MCF 10A (cell line): ENCODE data around the gene DOC2B. TPM values are rescaled to one million over a fixed set of nuclear protein-coding genes. Genes with fewer than 3 reads are reported as not detected.

Experiments
- BruUV-seq: library from RNA; stranded (reverse); fragments of 400-500 nt; replicated peaks from 2 replicates; lab custom pipeline; 2021; lab: Mats Ljungman, UMichigan
- CTCF ChIA-PET: fragments of 300-600 bp; sonication (Branson Sonifier 250); formaldehyde crosslinking; extraction: SDS; loops from one replicate; lab custom pipeline; 2021; ENCODE audit warnings: antibody characterized with exemption, inconsistent platforms; lab: Yijun Ruan, JAX
- POLR2A ChIA-PET: fragments of 300-600, 350-650 bp; sonication (Branson Sonifier 250); formaldehyde crosslinking; extraction: SDS; loops from one replicate; lab custom pipeline; 2020; ENCODE audit warnings: antibody characterized with exemption, inconsistent platforms; lab: Yijun Ruan, JAX
- DNase-seq: peaks from one replicate; pipeline ENCODE4 v3.0.0-alpha.2; 2018; ENCODE audit not compliant: unreplicated experiment
- H3K27ac Mint-ChIP-seq: one replicate; pipeline ENCODE4 v1.8.0; 2022; ENCODE audit warnings: mild to moderate bottlenecking, low read depth, mixed read lengths; ENCODE audit not compliant: unreplicated experiment
- H3K27me3 Mint-ChIP-seq: one replicate; pipeline ENCODE4 v1.8.0; 2022; ENCODE audit warnings: mixed read lengths; ENCODE audit not compliant: insufficient read depth, unreplicated experiment
- H3K36me3 Mint-ChIP-seq: one replicate; pipeline ENCODE4 v1.8.0; 2022; ENCODE audit warnings: mild to moderate bottlenecking, moderate library complexity, mixed read lengths; ENCODE audit not compliant: insufficient read depth, unreplicated experiment
- H3K4me1 Mint-ChIP-seq: one replicate; pipeline ENCODE4 v1.8.0; 2022; ENCODE audit warnings: mixed read lengths; ENCODE audit not compliant: insufficient read depth, unreplicated experiment
- H3K4me3 Mint-ChIP-seq: one replicate; pipeline ENCODE4 v1.8.0; 2022; ENCODE audit warnings: mild to moderate bottlenecking, moderate library complexity, mixed read lengths; ENCODE audit not compliant: unreplicated experiment
- H3K9me3 Mint-ChIP-seq: one replicate; pipeline ENCODE4 v1.8.0; 2022; ENCODE audit warnings: mixed read lengths; ENCODE audit not compliant: unreplicated experiment
- CTCF ChIP-seq: fragments of 200-600 bp; IDR thresholded peaks from one replicate; pipeline ENCODE4 v1.8.0; 2022; ENCODE audit warnings: antibody characterized with exemption, mild to moderate bottlenecking; ENCODE audit not compliant: unreplicated experiment
- intact Hi-C: fragments of 100-400 bp; cut with micrococcal nuclease; formaldehyde crosslinking; loops from 2 replicates; pipeline ENCODE4 v1.14.1; 2022
- total RNA-seq: library from RNA; stranded (reverse); gene quantifications from 2 replicates; pipeline ENCODE4 v1.2.3, GENCODE V29; 2022

Gene DOC2B
- total RNA-seq, 1 experiment from 2014 or later: not detected

- BruUV-seq: no TSS peak
- H3K4me1 Mint-ChIP-seq: no peaks in the 10 kb centered on the region
- H3K9me3 Mint-ChIP-seq: no peaks in the 10 kb centered on the region
- CTCF ChIA-PET: interaction anchor here (0.9 to 1.2 kb wide), 2 partner anchors 236 to 550 kb away, joined by 5 to 6 read pairs; no protein-coding TSS in a partner anchor
- no peak for DNase-seq
- no peak for TF ChIP-seq CTCF
- H3K27ac Mint-ChIP-seq: no peak overlapping the region
- H3K27me3 Mint-ChIP-seq: no peaks in the 10 kb centered on the region
- H3K36me3 Mint-ChIP-seq: no peaks in the 10 kb centered on the region
- intact Hi-C loops: no loop called here
- POLR2A ChIA-PET: no interaction called here
- H3K4me3 Mint-ChIP-seq: no peak overlapping the region
Observed at GRCh38 chr17:149897-150584, 31.4 kb downstream of the DOC2B start.

- Mint-ChIP-seq H3K27ac (no peak overlapping the region), H3K4me1 (no peaks in the 10 kb centered on the region), H3K36me3 (no peaks in the 10 kb centered on the region), H3K27me3 (no peaks in the 10 kb centered on the region), H3K4me3 (no peak overlapping the region), H3K9me3 (no peaks in the 10 kb centered on the region)
- BruUV-seq: no TSS peak
- ChIA-PET CTCF (interaction anchor here (0.9 to 1.1 kb wide), 3 partner anchors 14 to 849 kb away, joined by 3 to 6 read pairs (median 5); no protein-coding TSS in a partner anchor), POLR2A (interaction anchor here (0.6 kb wide), 1 partner anchor 128 kb away, joined by 4 read pairs; no protein-coding TSS in a partner anchor)
- intact Hi-C loops: no loop called here
- no peak for TF ChIP-seq CTCF
- DNase-seq: no peak
Observed at GRCh38 chr17:149231-149630, 32.2 kb downstream of the DOC2B start.

GRCh38 chr17:148757-149156, 32.7 kb downstream of the DOC2B start:
- no TSS peak for BruUV-seq
- intact Hi-C loops: no loop called here
- no peak for DNase-seq

More at GRCh38 chr17:148757-149156, 32.7 kb downstream of the DOC2B start:
- Mint-ChIP-seq H3K4me3 (no peak overlapping the region), H3K36me3 (no peaks in the 10 kb centered on the region), H3K27ac (no peak overlapping the region), H3K9me3 (no peaks in the 10 kb centered on the region), H3K4me1 (no peaks in the 10 kb centered on the region), H3K27me3 (no peaks in the 10 kb centered on the region)
- CTCF ChIA-PET: interaction anchor here (0.9 to 1.1 kb wide), 3 partner anchors 14 to 849 kb away, joined by 3 to 6 read pairs (median 5); no protein-coding TSS in a partner anchor
- TF ChIP-seq CTCF: no peak
- POLR2A ChIA-PET: interaction anchor here (0.6 kb wide), 1 partner anchor 128 kb away, joined by 4 read pairs; no protein-coding TSS in a partner anchor
